ENCODE results near the gene PTPN1. TPM values are rescaled to one million over a fixed set of nuclear protein-coding genes. Genes with fewer than 3 reads are reported as not detected.

The PTPN1 gene
- total RNA-seq, 1 donor from 2014 or later = 8.4 TPM

DNA sequence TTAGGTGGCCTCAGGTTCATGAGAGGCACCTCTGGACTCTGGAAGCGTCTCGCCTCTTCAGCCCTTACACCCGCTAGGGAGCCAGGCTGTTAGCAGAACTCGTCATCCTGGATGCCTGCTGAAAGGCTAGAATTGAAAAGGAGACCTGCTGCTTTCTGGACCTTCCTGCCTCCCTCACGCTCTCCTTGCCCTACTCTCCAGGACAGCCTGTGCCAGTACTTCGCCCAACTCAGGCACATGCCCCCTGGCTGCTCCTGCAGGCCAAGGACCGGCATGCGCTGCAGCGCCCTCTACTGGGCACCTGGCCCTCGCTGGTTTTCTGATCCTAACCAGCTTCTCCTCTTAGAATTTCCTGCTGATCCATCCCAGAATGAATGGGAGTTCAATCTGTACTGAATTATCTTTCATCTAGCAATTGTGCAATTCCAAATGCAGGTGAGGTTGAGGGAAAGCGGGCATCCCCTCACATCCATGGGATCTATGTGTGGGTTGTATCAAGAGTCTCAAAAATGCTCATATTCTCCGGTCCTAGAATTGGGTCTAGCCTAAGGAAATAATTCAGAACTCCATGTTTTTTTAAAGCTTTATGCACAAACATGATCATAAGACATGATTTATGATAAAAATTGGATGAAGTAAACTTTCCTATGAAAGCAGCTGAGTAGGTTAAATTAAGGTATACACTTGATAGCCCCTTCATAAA is 78.0 kb downstream of the PTPN1 start:
- Histone ChIP-seq H3K9ac (ENCODE audit: low read depth in 1 of 3, low read length in 3 of 3) (no peak overlapping the region), H3K4me3 (ENCODE audit: low read length in 3 of 3) (no peak overlapping the region), H3K9me3 (ENCODE audit: control insufficient read depth in 3 of 3, low read length in 3 of 3) (no peaks in the 10 kb centered on the region), H3K27me3 (ENCODE audit: control insufficient read depth in 3 of 3, insufficient read depth in 3 of 3, low read length in 3 of 3) (no peaks in the 10 kb centered on the region), H3K4me1 (ENCODE audit: control insufficient read depth in 3 of 3, insufficient read depth in 3 of 3, low read length in 3 of 3) (peaks cover 13 to 23% (median 14%) of the 10 kb centered on the region in 3 donors), H3K36me3 (ENCODE audit: control insufficient read depth in 3 of 3, insufficient read depth in 3 of 3, low read length in 3 of 3) (peaks cover 32 to 37% (median 33%) of the 10 kb centered on the region in 3 donors), H3K27ac (ENCODE audit: low read depth, low read length) (no peak overlapping the region)

DNA sequence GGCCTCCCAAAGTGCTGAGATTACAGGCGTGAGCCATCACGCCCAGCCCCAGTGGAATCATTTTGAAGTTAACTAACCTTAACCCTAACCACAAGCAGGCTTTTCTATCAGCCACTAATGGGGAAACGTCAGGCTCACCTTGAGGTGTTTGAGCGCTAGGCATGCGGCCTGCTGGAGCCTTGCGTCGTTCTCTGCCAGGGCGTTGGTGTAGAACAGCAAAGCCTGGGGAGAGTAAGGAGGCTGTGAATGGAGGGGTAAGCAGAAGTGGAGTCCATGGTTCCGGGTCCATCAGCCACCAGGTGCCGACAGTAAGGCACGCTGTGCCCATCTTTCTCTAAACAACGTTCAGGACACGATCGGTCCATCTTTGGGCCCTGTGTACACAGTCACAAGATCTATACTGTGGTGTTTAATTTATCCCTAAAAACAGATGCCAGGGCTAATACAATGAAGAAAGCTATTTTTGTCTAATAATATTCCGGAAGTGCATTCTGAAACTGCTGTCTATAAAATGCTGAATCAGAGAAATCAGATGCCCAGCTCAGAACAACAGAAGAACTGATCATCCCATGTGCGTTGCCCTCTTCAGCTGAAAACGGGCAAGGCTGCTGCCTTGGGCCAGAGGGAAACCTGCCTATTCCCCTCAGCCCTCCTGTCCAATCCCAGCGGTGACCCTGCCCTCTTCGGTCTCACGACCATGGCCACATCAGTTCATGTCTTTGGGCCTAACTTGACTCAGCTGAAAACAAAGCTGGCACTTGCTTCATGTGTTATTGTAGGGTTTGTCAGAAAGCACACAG is 79.6 kb downstream of the PTPN1 start:
- H3K9ac ChIP-seq (ENCODE audit: low read depth in 1 of 3, low read length in 3 of 3) = no peak overlapping the region
- H3K27me3 ChIP-seq (ENCODE audit: control insufficient read depth in 3 of 3, insufficient read depth in 3 of 3, low read length in 3 of 3) = peaks cover 0 to 3% (median 2%) of the 10 kb centered on the region in 3 donors
- H3K4me1 ChIP-seq (ENCODE audit: control insufficient read depth in 3 of 3, insufficient read depth in 3 of 3, low read length in 3 of 3) = peaks cover 13 to 22% (median 14%) of the 10 kb centered on the region in 3 donors
- H3K27ac ChIP-seq (ENCODE audit: low read depth, low read length) = no peak overlapping the region
- H3K36me3 ChIP-seq (ENCODE audit: control insufficient read depth in 3 of 3, insufficient read depth in 3 of 3, low read length in 3 of 3) = peaks cover 24 to 26% (median 25%) of the 10 kb centered on the region in 3 donors
- H3K9me3 ChIP-seq (ENCODE audit: control insufficient read depth in 3 of 3, low read length in 3 of 3) = no peaks in the 10 kb centered on the region
- no peak overlapping the region for H3K4me3 ChIP-seq (ENCODE audit: low read length in 3 of 3)

DNA sequence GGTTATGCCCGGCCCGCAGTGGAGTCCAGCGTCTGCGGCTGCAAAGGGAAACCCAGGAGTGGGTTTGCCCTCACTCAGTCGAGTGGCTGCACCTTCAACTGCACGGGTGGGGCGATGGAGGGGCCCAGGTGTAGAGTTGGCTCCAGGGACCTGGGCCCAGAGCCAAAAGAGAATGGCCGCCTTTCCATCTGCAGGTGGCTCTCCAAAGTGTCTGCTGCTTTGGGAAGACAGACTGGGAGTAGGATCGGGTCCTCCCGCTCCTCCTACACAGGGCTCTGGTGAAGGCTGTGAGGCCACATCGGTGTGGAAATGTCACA is 80.1 kb downstream of the PTPN1 start:
- Histone ChIP-seq H3K9ac (ENCODE audit: low read depth in 1 of 3, low read length in 3 of 3) (peak overlapping the region in 1 of 3 donors; percentile 16), H3K36me3 (ENCODE audit: control insufficient read depth in 3 of 3, insufficient read depth in 3 of 3, low read length in 3 of 3) (peaks cover 24 to 26% (median 25%) of the 10 kb centered on the region in 3 donors), H3K4me1 (ENCODE audit: control insufficient read depth in 3 of 3, insufficient read depth in 3 of 3, low read length in 3 of 3) (peaks cover 13 to 28% (median 17%) of the 10 kb centered on the region in 3 donors), H3K4me3 (ENCODE audit: low read length in 3 of 3) (no peak overlapping the region), H3K9me3 (ENCODE audit: control insufficient read depth in 3 of 3, low read length in 3 of 3) (no peaks in the 10 kb centered on the region), H3K27ac (ENCODE audit: low read depth, low read length) (no peak overlapping the region), H3K27me3 (ENCODE audit: control insufficient read depth in 3 of 3, insufficient read depth in 3 of 3, low read length in 3 of 3) (peaks cover 0 to 8% (median 7%) of the 10 kb centered on the region in 3 donors)

DNA sequence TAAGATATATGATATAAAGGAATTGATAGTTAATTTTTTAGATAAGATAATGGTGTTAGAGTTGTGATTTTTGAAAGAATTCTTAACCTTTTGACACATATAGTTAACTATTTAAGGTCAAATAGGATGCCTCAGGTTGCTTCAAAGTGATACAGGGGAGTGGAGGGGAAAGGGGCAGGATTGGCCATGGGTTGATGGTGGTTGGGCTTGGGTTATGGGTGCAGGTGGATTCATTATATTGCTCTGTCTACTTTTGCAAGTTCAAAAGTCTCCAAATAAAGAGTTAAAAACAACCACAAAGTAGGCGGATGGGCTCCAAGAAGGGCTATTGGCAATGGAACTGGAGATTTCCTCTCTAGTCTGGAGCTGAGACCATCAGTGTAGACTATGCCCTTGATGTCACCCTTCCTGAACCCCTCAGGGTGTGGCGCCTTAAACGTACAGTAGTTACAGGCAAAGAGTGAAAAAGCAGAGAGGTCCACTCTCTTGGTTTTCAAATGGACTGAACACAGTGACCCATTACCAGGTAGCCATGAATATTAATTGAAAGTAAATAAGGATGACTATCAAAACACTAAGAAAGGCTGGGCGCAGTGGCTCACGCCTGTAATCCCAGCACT is 81.2 kb downstream of the PTPN1 start:
- Histone ChIP-seq H3K4me3 (ENCODE audit: low read length in 3 of 3) (no peak overlapping the region), H3K36me3 (ENCODE audit: control insufficient read depth in 3 of 3, insufficient read depth in 3 of 3, low read length in 3 of 3) (peaks cover 14 to 18% (median 17%) of the 10 kb centered on the region in 3 donors), H3K4me1 (ENCODE audit: control insufficient read depth in 3 of 3, insufficient read depth in 3 of 3, low read length in 3 of 3) (peaks cover 20 to 38% (median 24%) of the 10 kb centered on the region in 3 donors), H3K9ac (ENCODE audit: low read depth in 1 of 3, low read length in 3 of 3) (no peak overlapping the region), H3K9me3 (ENCODE audit: control insufficient read depth in 3 of 3, low read length in 3 of 3) (no peaks in the 10 kb centered on the region), H3K27me3 (ENCODE audit: control insufficient read depth in 3 of 3, insufficient read depth in 3 of 3, low read length in 3 of 3) (peaks cover 9 to 19% (median 16%) of the 10 kb centered on the region in 3 donors), H3K27ac (ENCODE audit: low read depth, low read length) (no peak overlapping the region)

DNA sequence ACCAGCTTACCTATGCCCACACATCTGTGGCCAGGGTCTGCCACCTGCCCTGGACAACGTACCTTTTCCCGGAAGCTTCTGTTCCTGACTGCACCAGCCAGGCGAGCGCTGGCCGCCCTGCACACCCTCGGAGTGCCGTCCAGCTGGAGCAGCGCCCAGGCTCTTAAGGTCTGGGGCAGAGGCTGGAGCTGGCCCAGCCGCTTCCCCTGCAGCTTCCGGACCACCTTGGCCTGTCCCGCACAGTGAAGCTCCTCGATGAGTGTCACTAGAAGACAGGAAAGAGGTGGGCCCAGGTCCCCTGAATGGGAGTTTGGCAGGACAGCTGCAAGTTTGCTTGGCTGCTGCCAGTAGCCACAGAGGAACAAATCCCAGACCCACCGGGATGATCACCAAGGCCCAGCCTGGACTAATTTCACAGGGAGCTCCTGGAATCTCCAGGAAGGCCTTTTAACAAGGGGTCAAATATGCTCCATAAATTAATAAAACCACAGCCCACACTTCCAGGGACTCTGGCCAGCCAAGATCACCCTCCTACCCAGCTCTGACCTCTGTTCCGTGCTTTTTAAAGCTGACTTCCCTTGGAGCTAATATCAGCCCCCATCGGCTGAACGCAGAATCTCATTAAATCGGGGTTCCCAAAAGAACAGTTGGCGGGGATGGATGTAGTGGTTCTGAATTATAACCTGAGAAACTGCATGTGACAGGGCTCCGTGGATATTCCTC is 82.3 kb downstream of the PTPN1 start:
- H3K9ac ChIP-seq (ENCODE audit: low read depth in 1 of 3, low read length in 3 of 3) = peak overlapping the region in 1 of 3 donors; percentile 40
- peaks cover 20 to 41% (median 27%) of the 10 kb centered on the region in 3 donors for H3K4me1 ChIP-seq (ENCODE audit: control insufficient read depth in 3 of 3, insufficient read depth in 3 of 3, low read length in 3 of 3)
- peaks cover 16 to 26% (median 21%) of the 10 kb centered on the region in 3 donors for H3K27me3 ChIP-seq (ENCODE audit: control insufficient read depth in 3 of 3, insufficient read depth in 3 of 3, low read length in 3 of 3)
- H3K27ac ChIP-seq (ENCODE audit: low read depth, low read length) = no peak overlapping the region
- H3K4me3 ChIP-seq (ENCODE audit: low read length in 3 of 3) = peak overlapping the region in 1 of 3 donors; percentile 23
- H3K9me3 ChIP-seq (ENCODE audit: control insufficient read depth in 3 of 3, low read length in 3 of 3) = no peaks in the 10 kb centered on the region
- peaks cover 4 to 12% (median 7%) of the 10 kb centered on the region in 3 donors for H3K36me3 ChIP-seq (ENCODE audit: control insufficient read depth in 3 of 3, insufficient read depth in 3 of 3, low read length in 3 of 3)

GRCh38 chr20:50593005-50593335 is 82.8 kb downstream of the PTPN1 start:
- H3K4me3 ChIP-seq (ENCODE audit: low read length in 3 of 3) = no peak overlapping the region
- H3K9ac ChIP-seq (ENCODE audit: low read depth in 1 of 3, low read length in 3 of 3) = no peak overlapping the region
- peaks cover 0 to 9% (median 4%) of the 10 kb centered on the region in 3 donors for H3K36me3 ChIP-seq (ENCODE audit: control insufficient read depth in 3 of 3, insufficient read depth in 3 of 3, low read length in 3 of 3)
- no peaks in the 10 kb centered on the region for H3K9me3 ChIP-seq (ENCODE audit: control insufficient read depth in 3 of 3, low read length in 3 of 3)
- H3K27ac ChIP-seq (ENCODE audit: low read depth, low read length) = no peak overlapping the region
- H3K4me1 ChIP-seq (ENCODE audit: control insufficient read depth in 3 of 3, insufficient read depth in 3 of 3, low read length in 3 of 3) = peaks cover 20 to 41% (median 27%) of the 10 kb centered on the region in 3 donors
- peaks cover 19 to 31% (median 21%) of the 10 kb centered on the region in 3 donors for H3K27me3 ChIP-seq (ENCODE audit: control insufficient read depth in 3 of 3, insufficient read depth in 3 of 3, low read length in 3 of 3)

DNA sequence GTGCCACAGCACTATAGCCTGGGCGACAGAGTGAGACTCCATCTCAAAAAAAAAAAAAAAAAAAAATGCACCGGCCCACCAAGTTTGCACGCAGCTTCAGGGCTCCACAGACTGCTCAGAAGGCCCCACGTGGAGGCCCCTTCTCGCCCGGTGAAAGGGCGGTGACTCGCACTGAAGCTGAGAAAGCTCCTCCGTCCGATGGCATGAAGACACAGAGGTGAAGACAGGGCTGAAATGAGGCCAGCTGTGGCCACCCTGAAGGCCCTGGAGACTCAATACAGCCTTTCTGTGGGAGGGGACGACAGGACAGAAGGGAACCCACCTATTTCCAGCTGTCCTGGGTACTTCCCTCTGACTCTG is 84.0 kb downstream of the PTPN1 start:
- Histone ChIP-seq H3K9me3 (ENCODE audit: control insufficient read depth in 3 of 3, low read length in 3 of 3) (no peaks in the 10 kb centered on the region), H3K27me3 (ENCODE audit: control insufficient read depth in 3 of 3, insufficient read depth in 3 of 3, low read length in 3 of 3) (peaks cover 19 to 38% (median 21%) of the 10 kb centered on the region in 3 donors), H3K4me1 (ENCODE audit: control insufficient read depth in 3 of 3, insufficient read depth in 3 of 3, low read length in 3 of 3) (peaks cover 20 to 41% (median 27%) of the 10 kb centered on the region in 3 donors)

DNA sequence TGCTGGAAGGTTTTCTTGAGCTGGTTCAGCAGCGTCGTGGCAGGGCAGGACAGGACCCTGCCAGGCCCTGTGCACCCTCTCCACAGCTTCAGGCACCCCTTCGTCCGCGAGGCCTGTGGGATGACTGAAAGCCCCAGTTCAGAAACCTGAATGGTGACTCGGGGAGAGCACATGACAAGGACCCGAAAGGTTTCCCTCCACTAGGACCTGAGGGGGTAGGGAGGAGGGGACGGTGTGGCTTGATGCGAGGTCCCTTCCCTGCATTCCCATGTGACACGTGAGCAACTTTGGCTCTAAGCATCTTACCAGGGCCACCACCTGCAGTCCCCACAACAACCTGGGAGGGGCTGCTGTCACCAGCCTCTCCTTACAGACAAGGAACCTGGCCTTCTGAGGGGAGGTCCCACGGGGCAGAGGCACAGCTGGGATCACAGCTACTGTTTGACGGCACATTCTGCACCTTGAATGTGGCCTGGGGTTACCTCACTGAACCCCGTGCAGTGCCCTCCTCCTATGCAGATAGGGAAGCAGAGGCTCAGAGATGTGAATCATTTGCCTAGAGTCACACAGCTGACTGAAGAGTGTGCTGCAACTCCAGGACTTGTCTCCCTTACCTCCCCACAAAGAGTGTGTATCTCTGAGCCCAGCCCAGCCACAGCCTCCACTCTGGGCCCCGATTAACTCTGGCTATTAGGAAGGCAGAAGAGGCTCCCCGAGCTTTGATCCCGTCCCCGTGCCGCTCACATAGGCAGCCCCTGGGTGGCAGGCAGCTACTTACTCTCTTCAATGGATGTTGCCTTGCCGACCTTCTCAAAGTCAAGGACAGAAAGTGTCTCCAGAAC is 84.6 kb downstream of the PTPN1 start:
- H3K36me3 ChIP-seq (ENCODE audit: control insufficient read depth in 3 of 3, insufficient read depth in 3 of 3, low read length in 3 of 3) = peaks cover 0 to 3% (median 0%) of the 10 kb centered on the region in 3 donors
- no peaks in the 10 kb centered on the region for H3K9me3 ChIP-seq (ENCODE audit: control insufficient read depth in 3 of 3, low read length in 3 of 3)
- H3K9ac ChIP-seq (ENCODE audit: low read depth in 1 of 3, low read length in 3 of 3) = no peak overlapping the region
- no peak overlapping the region for H3K4me3 ChIP-seq (ENCODE audit: low read length in 3 of 3)
- no peak overlapping the region for H3K27ac ChIP-seq (ENCODE audit: low read depth, low read length)
- peaks cover 19 to 42% (median 24%) of the 10 kb centered on the region in 3 donors for H3K27me3 ChIP-seq (ENCODE audit: control insufficient read depth in 3 of 3, insufficient read depth in 3 of 3, low read length in 3 of 3)
- peaks cover 20 to 41% (median 28%) of the 10 kb centered on the region in 3 donors for H3K4me1 ChIP-seq (ENCODE audit: control insufficient read depth in 3 of 3, insufficient read depth in 3 of 3, low read length in 3 of 3)

More for the DNA sequence above, 84.0 kb downstream of the PTPN1 start:
- H3K4me3 ChIP-seq (ENCODE audit: low read length in 3 of 3) = no peak overlapping the region
- H3K9ac ChIP-seq (ENCODE audit: low read depth in 1 of 3, low read length in 3 of 3) = no peak overlapping the region
- peaks cover 0 to 7% (median 0%) of the 10 kb centered on the region in 3 donors for H3K36me3 ChIP-seq (ENCODE audit: control insufficient read depth in 3 of 3, insufficient read depth in 3 of 3, low read length in 3 of 3)
- H3K27ac ChIP-seq (ENCODE audit: low read depth, low read length) = no peak overlapping the region

DNA sequence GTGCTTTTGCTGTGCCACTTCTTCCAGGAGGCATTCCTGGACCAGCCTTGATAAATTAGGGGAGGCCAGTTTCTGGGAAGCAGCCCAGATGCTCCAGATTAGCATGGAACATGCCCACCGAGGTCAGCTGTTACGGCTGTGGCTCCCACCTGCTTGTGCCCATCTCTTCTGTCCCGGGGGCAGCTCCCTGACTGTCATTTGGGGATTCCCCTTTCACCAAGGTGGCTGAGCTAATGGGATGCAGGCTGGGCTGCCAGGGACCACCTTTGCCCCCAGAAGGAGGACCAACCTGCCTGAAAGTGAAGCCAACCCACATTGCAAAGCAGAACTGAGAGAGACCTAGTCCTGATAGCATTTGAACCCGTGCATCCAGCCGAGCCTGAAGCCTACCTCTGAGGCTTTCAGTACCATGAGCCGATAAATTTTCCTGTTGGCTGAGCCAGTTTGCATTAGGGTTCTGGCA is 85.3 kb downstream of the PTPN1 start:
- Histone ChIP-seq H3K4me3 (ENCODE audit: low read length in 3 of 3) (no peak overlapping the region), H3K4me1 (ENCODE audit: control insufficient read depth in 3 of 3, insufficient read depth in 3 of 3, low read length in 3 of 3) (peaks cover 20 to 41% (median 28%) of the 10 kb centered on the region in 3 donors), H3K27ac (ENCODE audit: low read depth, low read length) (no peak overlapping the region), H3K36me3 (ENCODE audit: control insufficient read depth in 3 of 3, insufficient read depth in 3 of 3, low read length in 3 of 3) (no peaks in the 10 kb centered on the region), H3K27me3 (ENCODE audit: control insufficient read depth in 3 of 3, insufficient read depth in 3 of 3, low read length in 3 of 3) (peaks cover 19 to 44% (median 28%) of the 10 kb centered on the region in 3 donors), H3K9me3 (ENCODE audit: control insufficient read depth in 3 of 3, low read length in 3 of 3) (no peaks in the 10 kb centered on the region), H3K9ac (ENCODE audit: low read depth in 1 of 3, low read length in 3 of 3) (peak overlapping the region in 1 of 3 donors; percentile 21)

Measured in skeletal muscle tissue (tissue), 4 donors.